Activated CD4-positive, alpha-beta memory T cell treated with anti-CD3 and anti-CD28 coated beads, Interleukin-2, amount 10 ng/mL, durations not matched to agents 7 days and 5 days (primary cell): ENCODE data around the gene SIL1. TPM values are rescaled to one million over a fixed set of nuclear protein-coding genes. Genes with fewer than 3 reads are reported as not detected.
"Not testable (repeated sequence)": the region's sequence is repeated elsewhere in the genome, so short reads cannot be mapped to it uniquely, and the experiment has no call there.

Experiments used
- CTCF ChIA-PET: fragments of 350-600 bp; sonication (Branson Sonifier 250); formaldehyde crosslinking; loops from one replicate; lab custom pipeline; 2021; ENCODE audit warnings: antibody characterized with exemption, inconsistent platforms; lab: Charles Lee
- POLR2A ChIA-PET: fragments of 350-600 bp; sonication (Branson Sonifier 250); formaldehyde crosslinking; loops from one replicate; lab custom pipeline; 2021; ENCODE audit warnings: antibody characterized with exemption; lab: Charles Lee
- DNase-seq: peaks from one replicate; pipeline ENCODE4 v3.0.0-alpha.2; 2020
- H3K27ac Mint-ChIP-seq: one replicate; pipeline ENCODE4 v1.8.0; 2021; ENCODE audit warnings: mild to moderate bottlenecking, mixed read lengths
- H3K27me3 Mint-ChIP-seq: one replicate; pipeline ENCODE4 v1.8.0; 2021; ENCODE audit warnings: mixed read lengths
- H3K36me3 Mint-ChIP-seq: one replicate; pipeline ENCODE4 v1.8.0; 2021; ENCODE audit warnings: low read depth, mixed read lengths
- H3K4me1 Mint-ChIP-seq: one replicate; pipeline ENCODE4 v1.8.0; 2021; ENCODE audit warnings: mixed read lengths
- H3K4me3 Mint-ChIP-seq: one replicate; pipeline ENCODE4 v1.8.0; 2021; ENCODE audit warnings: mild to moderate bottlenecking, mixed read lengths
- H3K9me3 Mint-ChIP-seq: one replicate; pipeline ENCODE4 v1.8.0; 2021; ENCODE audit warnings: mixed read lengths
- total RNA-seq, 2 experiments: library from RNA; stranded (reverse); gene quantifications; one replicate each; pipeline ENCODE4 v1.2.3, GENCODE V29; 2021

SIL1 gene
- total RNA-seq, 2 experiments from 2014 or later, result 23.1 to 39.7 TPM

DNA sequence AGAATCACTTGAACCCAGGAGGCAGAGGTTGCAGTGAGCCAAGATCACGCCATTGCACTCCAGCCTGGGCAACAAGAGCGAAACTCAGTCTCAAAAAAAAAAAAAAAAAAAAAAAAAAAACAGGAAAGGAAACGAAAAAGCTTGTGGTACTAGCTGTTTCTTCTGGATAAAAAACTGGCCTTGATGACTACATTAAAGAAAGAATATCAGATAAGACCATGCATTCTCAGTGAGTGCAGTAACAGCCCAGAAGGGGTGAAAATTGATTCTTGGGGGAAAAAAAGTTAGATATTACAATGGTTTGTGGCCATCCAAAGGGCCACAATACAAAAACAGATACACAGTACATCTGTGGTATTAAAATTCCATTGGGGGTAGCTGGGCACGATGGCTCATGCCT lies 5.3 kb downstream of the SIL1 start:
- POLR2A ChIA-PET, result not testable (repeated sequence)

GRCh38 chr5:139191954-139192353 lies 6.2 kb downstream of the SIL1 start:
- POLR2A ChIA-PET, H3K9me3 Mint-ChIP-seq, H3K27ac Mint-ChIP-seq, H3K27me3 Mint-ChIP-seq, DNase-seq, H3K4me3 Mint-ChIP-seq: not testable (repeated sequence)
- H3K36me3 Mint-ChIP-seq, result peaks cover 19% of the 10 kb centered on the region
- CTCF ChIA-PET, result interaction anchor here (0.6 kb wide), 1 partner anchor 28 kb away, joined by 3 read pairs; no protein-coding TSS in a partner anchor
- H3K4me1 Mint-ChIP-seq, result peaks cover 28% of the 10 kb centered on the region

More for the DNA sequence above, 5.3 kb downstream of the SIL1 start:
- not testable (repeated sequence) for H3K27ac Mint-ChIP-seq, H3K4me3 Mint-ChIP-seq, DNase-seq, H3K27me3 Mint-ChIP-seq, H3K9me3 Mint-ChIP-seq
- H3K4me1 Mint-ChIP-seq, result peaks cover 35% of the 10 kb centered on the region
- H3K36me3 Mint-ChIP-seq, result peaks cover 21% of the 10 kb centered on the region
- CTCF ChIA-PET, result interaction anchor here (0.6 kb wide), 1 partner anchor 613 kb away, joined by 4 read pairs; no protein-coding TSS in a partner anchor

DNA sequence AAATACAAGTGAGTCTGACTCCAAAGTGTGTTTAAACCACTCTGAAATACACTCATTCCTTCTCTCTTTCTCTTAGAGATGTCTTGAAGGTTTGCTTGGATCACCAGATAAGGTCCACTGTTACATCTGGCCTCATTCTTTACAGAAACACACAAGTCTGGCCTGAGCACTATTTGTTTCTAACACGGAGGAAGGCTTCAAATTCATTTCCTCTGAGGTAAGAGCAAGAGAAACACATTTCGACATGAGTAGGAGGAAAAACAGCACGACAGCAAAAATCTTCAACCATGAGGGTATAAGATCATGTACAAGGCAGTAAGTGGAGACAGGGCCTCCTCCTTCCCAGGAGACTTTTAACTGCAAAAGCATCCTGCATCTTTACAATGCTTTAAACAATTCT lies 8.0 kb downstream of the SIL1 start:
- H3K9me3 Mint-ChIP-seq, result no peaks in the 10 kb centered on the region
- H3K27ac Mint-ChIP-seq, result no peak overlapping the region
- POLR2A ChIA-PET, result no interaction called here
- no peak for DNase-seq
- no peak overlapping the region for H3K4me3 Mint-ChIP-seq
- CTCF ChIA-PET, result no interaction called here
- peaks cover 17% of the 10 kb centered on the region for H3K36me3 Mint-ChIP-seq
- peaks cover 19% of the 10 kb centered on the region for H3K4me1 Mint-ChIP-seq
- H3K27me3 Mint-ChIP-seq, result no peaks in the 10 kb centered on the region

DNA sequence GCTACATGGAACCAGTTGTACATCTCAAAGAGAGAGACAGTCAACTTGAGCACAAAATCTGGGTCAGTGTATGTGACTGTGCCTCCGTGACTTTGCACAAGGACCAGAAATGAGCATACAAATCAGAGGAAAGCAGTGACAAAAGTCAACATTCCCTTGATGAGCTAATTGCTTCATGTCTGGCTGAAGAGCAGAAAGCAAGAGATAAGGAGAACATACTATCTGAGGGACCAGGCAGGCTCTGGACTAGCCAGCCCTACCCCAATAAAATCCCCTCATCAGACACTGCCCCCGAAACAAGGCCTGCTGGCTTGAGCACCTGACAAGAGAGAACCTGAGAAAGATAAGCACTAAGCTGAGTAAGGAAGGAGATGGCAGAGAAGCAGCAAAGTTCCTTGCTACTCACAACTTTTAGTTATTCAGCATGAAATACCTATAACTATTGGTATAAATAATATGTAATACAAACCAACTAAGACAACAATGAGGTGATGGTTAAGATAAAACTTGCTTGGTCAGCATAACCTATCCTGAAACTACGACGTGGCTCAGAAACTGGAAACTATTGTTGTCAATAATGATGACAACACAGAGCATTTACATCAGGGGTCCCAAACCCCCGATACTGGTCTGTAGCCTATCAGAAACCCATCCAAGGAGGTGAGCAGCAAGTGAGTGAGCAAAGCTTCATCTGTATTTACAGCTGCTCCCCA lies 9.5 kb downstream of the SIL1 start:
- Mint-ChIP-seq H3K4me3 (no peak overlapping the region), H3K9me3 (no peaks in the 10 kb centered on the region), H3K4me1 (peaks cover 15% of the 10 kb centered on the region), H3K27ac (no peak overlapping the region), H3K36me3 (peaks cover 12% of the 10 kb centered on the region), H3K27me3 (no peaks in the 10 kb centered on the region)
- no peak for DNase-seq
- CTCF ChIA-PET, result no interaction called here
- POLR2A ChIA-PET, result no interaction called here

DNA sequence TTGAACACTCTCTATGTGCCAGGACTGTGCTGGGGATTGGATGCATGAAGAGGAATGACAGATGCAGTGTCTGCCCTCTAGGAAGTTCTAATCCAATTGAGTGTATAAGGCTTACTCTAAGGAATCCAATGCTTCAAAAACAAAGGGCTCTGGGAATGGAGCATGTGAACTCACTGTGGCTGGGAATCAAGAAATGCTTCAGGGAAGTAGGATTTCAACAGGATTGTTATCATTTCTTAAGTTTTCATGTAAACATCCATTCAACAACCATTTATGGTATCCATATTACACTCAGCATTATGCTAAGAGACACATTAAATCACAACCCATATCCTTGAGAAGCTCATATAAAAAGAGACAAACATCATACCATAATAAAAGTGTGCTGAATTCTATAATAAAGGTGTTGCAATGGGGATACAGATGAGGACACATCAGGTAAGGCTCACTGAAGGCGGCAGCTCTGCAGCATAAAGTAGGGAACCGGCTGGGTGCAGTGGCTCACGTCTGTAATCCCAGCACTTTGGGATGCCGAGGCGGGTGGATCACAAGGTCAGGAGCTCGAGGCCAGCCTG lies 11.3 kb downstream of the SIL1 start:
- Mint-ChIP-seq H3K27ac (no peak overlapping the region), H3K9me3 (no peaks in the 10 kb centered on the region), H3K27me3 (no peaks in the 10 kb centered on the region), H3K4me3 (no peak overlapping the region), H3K36me3 (peaks cover 6% of the 10 kb centered on the region), H3K4me1 (peaks cover 5% of the 10 kb centered on the region)
- no peak for DNase-seq
- ChIA-PET CTCF (no interaction called here), POLR2A (no interaction called here)

DNA sequence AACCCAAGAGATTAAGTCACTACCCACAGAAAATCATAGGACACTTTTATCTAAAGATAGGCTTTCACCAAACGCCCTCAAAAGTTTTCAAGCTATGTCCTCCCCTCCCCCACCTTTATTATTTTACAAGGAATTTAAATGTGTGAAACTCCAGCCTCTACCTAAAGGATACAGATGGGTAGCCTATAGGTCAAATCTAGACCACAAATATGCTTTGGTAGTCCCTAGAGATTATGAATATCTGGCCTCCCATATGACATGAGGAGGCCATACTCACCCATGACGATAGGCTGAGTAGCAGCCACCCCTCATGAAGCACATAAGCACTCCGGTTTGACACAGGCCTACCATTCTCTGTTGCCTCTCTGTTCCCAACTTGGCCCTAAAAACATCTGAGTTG lies 11.9 kb downstream of the SIL1 start:
- no peak overlapping the region for H3K27ac Mint-ChIP-seq
- POLR2A ChIA-PET, result no interaction called here
- no peaks in the 10 kb centered on the region for H3K9me3 Mint-ChIP-seq
- no peak for DNase-seq
- peaks cover 5% of the 10 kb centered on the region for H3K4me1 Mint-ChIP-seq
- CTCF ChIA-PET, result no interaction called here
- no peaks in the 10 kb centered on the region for H3K27me3 Mint-ChIP-seq
- no peak overlapping the region for H3K4me3 Mint-ChIP-seq
- peaks cover 6% of the 10 kb centered on the region for H3K36me3 Mint-ChIP-seq

DNA sequence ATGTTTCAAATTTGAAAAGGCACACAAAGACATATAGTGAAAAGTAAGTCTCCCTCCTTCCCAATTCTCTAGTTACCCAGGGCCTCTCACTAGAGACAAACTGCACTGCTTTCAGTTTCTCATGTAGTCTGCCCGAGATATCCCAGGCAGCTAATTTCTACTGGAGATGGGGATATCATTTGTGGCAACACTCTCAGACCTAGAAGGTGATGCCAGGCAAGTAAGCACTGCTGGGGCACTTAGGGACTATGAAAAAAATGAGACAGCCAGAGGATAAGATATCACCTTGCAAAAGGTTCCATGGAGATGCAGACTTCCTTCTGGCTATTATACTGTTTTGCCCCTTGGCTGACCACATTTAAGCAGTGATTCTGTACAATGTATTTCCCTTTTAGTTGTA lies 12.6 kb downstream of the SIL1 start:
- POLR2A ChIA-PET, result no interaction called here

DNA sequence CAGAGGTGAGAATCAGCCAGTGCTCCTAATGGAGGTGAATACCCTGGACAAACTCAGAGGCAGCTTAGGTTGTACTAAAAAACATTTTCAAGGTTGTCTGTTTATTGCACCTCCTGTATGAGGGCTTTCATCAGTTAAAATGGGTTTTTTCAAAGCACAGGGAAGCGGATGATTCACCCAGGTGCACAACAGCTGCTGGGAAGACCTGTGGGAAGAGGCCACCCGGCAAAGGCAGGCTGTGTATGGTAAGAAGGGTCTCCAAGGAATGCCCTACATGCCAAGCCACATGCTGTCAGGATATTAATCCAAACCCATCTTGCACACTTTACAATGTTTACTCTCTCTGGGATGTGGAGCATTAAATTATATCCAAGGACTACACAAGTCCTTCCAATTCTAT lies 14.7 kb downstream of the SIL1 start:
- POLR2A ChIA-PET, result interaction anchor here (0.9 kb wide), 1 partner anchor 111 kb away, joined by 3 read pairs; no protein-coding TSS in a partner anchor
- Mint-ChIP-seq H3K27ac (no peak overlapping the region), H3K36me3 (peaks cover 4% of the 10 kb centered on the region), H3K4me3 (no peak overlapping the region), H3K9me3 (no peaks in the 10 kb centered on the region), H3K4me1 (peaks cover 1% of the 10 kb centered on the region), H3K27me3 (no peaks in the 10 kb centered on the region)
- DNase-seq, result no peak
- CTCF ChIA-PET, result no interaction called here

More for the DNA sequence above, 12.6 kb downstream of the SIL1 start:
- Mint-ChIP-seq H3K27me3 (no peaks in the 10 kb centered on the region), H3K27ac (no peak overlapping the region), H3K9me3 (no peaks in the 10 kb centered on the region), H3K36me3 (peaks cover 6% of the 10 kb centered on the region), H3K4me3 (no peak overlapping the region), H3K4me1 (peaks cover 5% of the 10 kb centered on the region)
- DNase-seq, result no peak
- CTCF ChIA-PET, result no interaction called here

- Mint-ChIP-seq H3K27me3 (no peaks in the 10 kb centered on the region), H3K9me3 (no peaks in the 10 kb centered on the region), H3K4me1 (peaks cover 5% of the 10 kb centered on the region), H3K27ac (no peak overlapping the region), H3K36me3 (peaks cover 4% of the 10 kb centered on the region), H3K4me3 (no peak overlapping the region)
- DNase-seq, result no peak
- ChIA-PET CTCF (no interaction called here), POLR2A (interaction anchor here (0.9 kb wide), 1 partner anchor 111 kb away, joined by 3 read pairs; no protein-coding TSS in a partner anchor)
These were observed 15.5 kb downstream of the SIL1 start for GRCh38 chr5:139182528-139183296.

DNA sequence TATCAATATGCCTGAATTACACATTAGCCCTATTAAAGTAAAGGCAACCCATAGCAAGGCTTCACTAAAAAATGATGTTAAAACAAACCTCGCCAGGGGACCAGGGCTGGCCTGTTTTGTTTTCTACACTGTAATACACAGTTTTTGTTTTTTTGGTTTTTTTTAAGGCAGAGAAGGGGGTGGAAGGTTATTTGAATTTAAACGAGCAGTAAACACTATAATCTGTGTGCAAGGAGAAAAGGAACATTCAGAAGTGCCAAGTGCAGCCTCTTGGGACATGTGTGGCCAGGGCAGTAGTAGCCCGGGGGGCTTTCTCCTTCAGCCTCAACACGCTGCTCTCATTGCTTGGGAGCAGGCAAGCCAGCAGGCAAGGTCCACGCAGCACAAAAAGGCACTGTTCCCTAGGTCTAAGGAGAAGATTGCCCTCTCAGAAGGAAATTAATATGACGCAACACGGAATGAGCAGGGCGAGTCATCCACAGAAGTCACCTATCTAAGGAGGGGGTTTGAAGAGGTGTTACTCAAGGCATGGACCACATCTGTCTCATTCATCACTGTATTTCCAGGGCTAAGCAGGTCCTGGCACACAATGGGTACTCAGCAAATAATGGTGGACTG lies 16.2 kb downstream of the SIL1 start:
- H3K27me3 Mint-ChIP-seq, result no peaks in the 10 kb centered on the region
- ChIA-PET CTCF (no interaction called here), POLR2A (no interaction called here)
- H3K36me3 Mint-ChIP-seq, result peaks cover 3% of the 10 kb centered on the region
- H3K27ac Mint-ChIP-seq, result no peak overlapping the region
- no peaks in the 10 kb centered on the region for H3K9me3 Mint-ChIP-seq
- no peak overlapping the region for H3K4me3 Mint-ChIP-seq
- peaks cover 5% of the 10 kb centered on the region for H3K4me1 Mint-ChIP-seq
- DNase-seq, result no peak

- peaks cover 5% of the 10 kb centered on the region for H3K4me1 Mint-ChIP-seq
- ChIA-PET POLR2A (no interaction called here), CTCF (no interaction called here)
- no peaks in the 10 kb centered on the region for H3K9me3 Mint-ChIP-seq
- no peaks in the 10 kb centered on the region for H3K27me3 Mint-ChIP-seq
- no peak for DNase-seq
- no peak overlapping the region for H3K4me3 Mint-ChIP-seq
- no peaks in the 10 kb centered on the region for H3K36me3 Mint-ChIP-seq
- H3K27ac Mint-ChIP-seq, result no peak overlapping the region
These were observed 16.8 kb downstream of the SIL1 start for GRCh38 chr5:139181322-139181730.

DNA sequence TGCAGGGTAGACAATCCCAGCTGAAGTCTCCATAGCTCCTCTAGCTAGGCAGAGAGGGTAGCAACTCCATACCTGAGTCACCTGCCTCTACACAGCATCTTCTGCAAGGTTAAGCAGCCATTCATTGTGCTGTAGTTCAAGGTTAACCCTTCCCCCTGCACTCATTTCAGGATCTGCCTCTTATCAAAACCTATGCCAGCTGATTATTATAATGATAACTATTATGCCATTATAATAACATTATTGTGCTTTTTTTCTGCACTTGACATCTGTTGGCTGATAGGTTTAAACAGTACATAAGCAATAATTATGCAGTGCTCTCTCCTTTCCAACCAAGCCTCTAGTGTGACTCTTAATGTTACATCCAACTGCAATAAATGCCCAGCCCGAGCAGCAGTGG lies 17.3 kb downstream of the SIL1 start:
- H3K4me3 Mint-ChIP-seq, result no peak overlapping the region
- H3K4me1 Mint-ChIP-seq, result peaks cover 5% of the 10 kb centered on the region
- DNase-seq, result no peak
- no peaks in the 10 kb centered on the region for H3K27me3 Mint-ChIP-seq
- H3K36me3 Mint-ChIP-seq, result no peaks in the 10 kb centered on the region
- H3K27ac Mint-ChIP-seq, result no peak overlapping the region
- CTCF ChIA-PET, result no interaction called here
- no peaks in the 10 kb centered on the region for H3K9me3 Mint-ChIP-seq
- POLR2A ChIA-PET, result no interaction called here
